ENCODE results near the gene SRP54.
"Not testable (repeated sequence)": the region's sequence is repeated elsewhere in the genome, so short reads cannot be mapped to it uniquely, and the experiment has no call there.

SRP54 gene

DNA sequence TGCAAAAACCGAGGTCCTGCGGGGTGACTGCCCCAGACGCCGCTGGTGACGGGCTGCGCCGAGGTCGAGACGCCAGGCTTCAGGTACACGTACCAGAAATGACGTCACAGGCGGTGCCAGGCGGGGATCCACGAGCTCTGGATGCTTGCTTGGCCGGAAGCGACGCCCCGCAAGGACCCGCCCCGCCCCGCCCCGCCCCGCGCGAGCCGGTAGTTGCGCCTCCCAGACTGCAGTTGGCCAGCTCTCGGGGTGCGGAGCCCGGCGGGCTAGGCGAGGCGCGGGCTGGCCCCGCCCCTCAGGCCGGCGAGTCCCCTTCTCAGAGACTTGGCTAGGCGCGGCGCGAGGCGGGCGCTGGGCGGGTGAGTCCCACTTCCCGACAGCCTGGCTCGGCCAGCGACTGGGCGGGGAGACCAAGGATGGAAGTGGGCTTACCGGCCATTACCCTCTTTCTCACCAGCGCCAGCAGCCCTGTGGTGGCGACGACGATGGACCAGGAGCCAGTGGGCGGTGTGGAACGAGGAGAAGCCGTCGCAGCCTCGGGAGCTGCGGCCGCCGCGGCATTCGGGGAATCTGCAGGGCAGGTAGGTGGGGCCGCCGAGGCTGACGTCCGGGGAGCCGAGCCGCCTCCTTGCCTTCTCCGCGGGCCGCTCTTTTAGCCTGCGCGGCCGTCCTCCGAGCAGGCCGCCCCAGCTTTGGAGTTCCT lies 63.4 kb downstream of the SRP54 start, which contains the start of gene FAM177A1:
TSS of gene FAM177A1 (plus strand) at position 225 of the 703 bp plus-strand sequence. CDS start at position 417, 192 bp downstream.
- in situ Hi-C loops (cut with MboI; ENCODE audit: low sequenced_read_pairs): no loop called here

DNA sequence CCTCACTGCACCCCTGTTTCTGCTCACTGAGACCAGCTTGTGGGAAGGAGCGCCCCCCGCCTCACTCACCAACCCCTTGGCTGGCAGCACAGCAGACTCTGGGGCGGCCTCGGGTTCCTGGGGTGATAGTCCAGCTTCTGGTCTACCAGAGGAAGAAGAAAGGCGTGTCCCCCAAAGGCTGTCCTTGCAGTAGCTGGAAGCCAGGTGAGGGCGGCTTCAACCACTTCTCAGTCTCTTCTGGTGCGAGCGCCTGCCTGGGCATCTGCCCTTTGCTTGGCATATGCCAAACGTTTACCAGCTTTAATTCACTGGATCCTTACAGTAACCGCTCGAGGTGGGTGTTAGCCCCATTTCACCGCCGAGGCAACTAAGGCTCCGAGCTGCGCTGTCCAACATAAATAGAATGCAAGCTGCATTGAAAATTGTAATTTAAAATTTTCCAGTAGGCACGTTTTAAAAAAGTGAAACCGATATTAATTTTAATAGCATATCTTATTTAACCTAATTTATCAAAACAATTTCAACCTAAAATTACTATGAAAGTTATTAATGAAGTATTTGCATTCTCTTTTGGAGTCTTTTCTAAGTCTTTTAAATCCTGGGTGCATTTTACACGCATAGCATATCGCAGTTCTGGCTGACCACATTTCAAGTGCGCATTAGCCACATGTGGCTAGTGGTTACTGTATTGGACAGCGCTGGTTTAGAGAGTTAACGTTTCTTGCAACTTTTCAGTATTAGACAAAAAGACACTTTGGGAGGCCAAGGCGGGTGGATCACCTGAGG lies 64.2 kb downstream of the SRP54 start:
- in situ Hi-C loops (cut with MboI; ENCODE audit: low sequenced_read_pairs): no loop called here

DNA sequence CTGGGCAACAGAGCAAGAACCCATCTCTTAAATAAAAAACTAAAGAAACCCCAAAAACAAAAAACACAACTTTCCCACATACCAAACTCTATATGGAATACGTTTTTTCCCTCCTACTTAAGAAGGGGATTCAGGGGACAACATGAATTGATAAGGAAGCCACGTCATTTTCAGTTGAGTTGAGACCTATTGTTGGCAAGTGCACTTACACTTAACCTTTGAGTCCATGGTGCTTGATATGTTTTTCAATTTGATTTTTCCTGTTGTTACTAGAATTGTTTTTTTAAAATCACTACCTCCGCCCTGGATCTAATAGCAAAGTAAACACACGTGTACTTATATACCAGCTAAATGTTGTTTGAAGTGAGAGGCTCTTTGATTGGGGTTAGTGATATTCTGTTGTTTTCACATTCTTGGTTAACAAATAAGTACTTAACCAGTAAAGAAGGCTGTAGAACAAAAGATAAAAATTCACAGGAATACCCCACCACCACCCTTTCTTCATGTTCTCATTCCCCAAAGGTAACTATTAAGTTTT lies 65.3 kb downstream of the SRP54 start:
- in situ Hi-C loops (cut with MboI; ENCODE audit: low sequenced_read_pairs): no loop called here

GRCh38 chr14:35050652-35051051 lies 67.9 kb downstream of the SRP54 start:
- in situ Hi-C loops (cut with MboI; ENCODE audit: low sequenced_read_pairs): no loop called here

GRCh38 chr14:35051796-35052195 lies 69.0 kb downstream of the SRP54 start:
- in situ Hi-C loops (cut with MboI; ENCODE audit: low sequenced_read_pairs): no loop called here

DNA sequence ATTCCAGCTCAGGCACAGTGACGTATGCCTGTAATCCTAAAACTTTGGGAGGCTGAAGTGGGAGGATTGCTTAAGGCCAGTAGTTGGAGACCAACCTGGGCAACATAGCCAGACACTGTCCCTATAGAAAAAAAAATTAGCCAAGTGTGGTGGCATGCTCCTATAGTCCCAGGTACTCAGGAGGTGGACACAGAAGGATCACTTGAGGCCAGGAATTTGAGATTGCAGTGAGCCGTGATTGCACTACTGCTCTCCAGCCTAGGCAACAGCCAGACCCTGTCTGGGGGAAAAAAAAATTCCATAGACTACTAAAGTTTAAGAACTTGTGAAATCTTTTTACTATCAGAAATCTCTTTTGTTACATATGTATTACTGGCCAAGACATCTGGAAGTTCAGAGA lies 69.8 kb downstream of the SRP54 start:
- in situ Hi-C loops (cut with MboI; ENCODE audit: low sequenced_read_pairs): no loop called here

GRCh38 chr14:35061113-35061791 lies 78.5 kb downstream of the SRP54 start:
- in situ Hi-C loops (cut with MboI; ENCODE audit: low sequenced_read_pairs): not testable (repeated sequence)

- in situ Hi-C loops (cut with MboI; ENCODE audit: low sequenced_read_pairs): not testable (repeated sequence)
These were observed 82.9 kb downstream of the SRP54 start for GRCh38 chr14:35065731-35066130.

DNA sequence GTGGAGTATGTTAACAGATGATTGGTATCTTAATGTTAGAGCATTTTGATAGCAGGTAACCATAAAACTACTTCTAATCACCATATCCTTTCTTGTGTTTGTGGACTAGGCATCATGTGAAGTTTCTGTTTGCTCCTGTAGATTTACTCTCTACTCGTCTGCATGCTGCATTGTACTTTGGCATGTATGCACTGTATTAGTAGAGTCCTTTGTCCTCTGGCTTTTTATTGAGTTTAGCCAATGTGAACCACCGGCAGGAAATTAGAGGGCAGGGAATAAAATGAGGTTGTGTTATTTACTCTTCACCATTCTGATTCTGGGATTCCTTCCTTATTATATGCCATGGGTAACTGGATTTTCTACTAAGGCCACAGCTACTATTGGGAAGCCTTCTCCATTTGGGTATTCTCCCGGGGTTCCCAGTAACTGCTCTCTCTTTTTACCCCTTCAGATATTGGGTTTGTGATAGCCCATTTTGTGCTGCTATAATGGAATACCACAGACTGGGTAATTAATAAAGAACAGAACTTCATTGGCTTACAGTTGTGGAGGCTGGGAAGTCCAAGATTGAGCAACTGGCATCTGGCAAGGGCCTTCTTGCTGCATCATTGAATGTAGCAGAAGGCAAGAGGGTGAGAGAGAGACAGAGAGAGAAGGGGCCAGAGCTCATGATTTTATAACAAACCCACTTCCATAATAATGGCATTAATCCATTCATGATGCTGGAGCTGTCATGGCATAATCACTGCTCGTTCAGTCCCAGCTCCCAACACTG lies 85.6 kb downstream of the SRP54 start:
- in situ Hi-C loops (cut with MboI; ENCODE audit: low sequenced_read_pairs): no loop called here

GRCh38 chr14:35072226-35072625 lies 89.4 kb downstream of the SRP54 start:
- in situ Hi-C loops (cut with MboI; ENCODE audit: low sequenced_read_pairs): no loop called here

GRCh38 chr14:35073486-35073885 lies 90.7 kb downstream of the SRP54 start:
- in situ Hi-C loops (cut with MboI; ENCODE audit: low sequenced_read_pairs): no loop called here

GRCh38 chr14:35078082-35078481 lies 95.3 kb downstream of the SRP54 start:
- in situ Hi-C loops (cut with MboI; ENCODE audit: low sequenced_read_pairs): no loop called here
